Activated CD8-positive, alpha-beta memory T cell treated with anti-CD3 and anti-CD28 coated beads, Interleukin-2, amount 10 ng/mL, durations not matched to agents 7 days and 5 days (primary cell): Measurements from ENCODE around the gene GIT1. TPM values are rescaled to one million over a fixed set of nuclear protein-coding genes. Genes with fewer than 3 reads are reported as not detected.
A peak's percentile ranks its signal among the peaks of the same experiment; 100 is the strongest.

Source experiments
- ATAC-seq: fragments of 150-1000 bp; cut with Tn5 transposase; one replicate; pipeline ENCODE4 v1.10.0; 2021; ENCODE audit warnings: moderate library complexity
- CTCF ChIA-PET: fragments of 350-600 bp; sonication (Branson Sonifier 250); formaldehyde crosslinking; loops from one replicate; lab custom pipeline; 2021; ENCODE audit warnings: antibody characterized with exemption; lab: Charles Lee
- DNase-seq: peaks from one replicate; pipeline ENCODE4 v3.0.0-alpha.2; 2020
- H3K27ac Mint-ChIP-seq: one replicate; pipeline ENCODE4 v1.8.0; 2021; ENCODE audit warnings: mild to moderate bottlenecking, mixed read lengths
- H3K27me3 Mint-ChIP-seq: one replicate; pipeline ENCODE4 v1.8.0; 2021; ENCODE audit warnings: mixed read lengths
- H3K36me3 Mint-ChIP-seq: one replicate; pipeline ENCODE4 v1.8.0; 2021; ENCODE audit warnings: mild to moderate bottlenecking, mixed read lengths
- H3K4me1 Mint-ChIP-seq: one replicate; pipeline ENCODE4 v1.8.0; 2021; ENCODE audit warnings: mixed read lengths
- H3K4me3 Mint-ChIP-seq: one replicate; pipeline ENCODE4 v1.8.0; 2021; ENCODE audit warnings: mild to moderate bottlenecking, moderate library complexity, mixed read lengths
- H3K9me3 Mint-ChIP-seq: one replicate; pipeline ENCODE4 v1.8.0; 2022; ENCODE audit warnings: low read depth, mixed read lengths
- total RNA-seq, 2 experiments: library from RNA; stranded (reverse); gene quantifications; one replicate each; pipeline ENCODE4 v1.2.3, GENCODE V29; 2021

The GIT1 gene
- total RNA-seq, 2 experiments from 2014 or later, result 69.5 to 79.5 TPM

DNA sequence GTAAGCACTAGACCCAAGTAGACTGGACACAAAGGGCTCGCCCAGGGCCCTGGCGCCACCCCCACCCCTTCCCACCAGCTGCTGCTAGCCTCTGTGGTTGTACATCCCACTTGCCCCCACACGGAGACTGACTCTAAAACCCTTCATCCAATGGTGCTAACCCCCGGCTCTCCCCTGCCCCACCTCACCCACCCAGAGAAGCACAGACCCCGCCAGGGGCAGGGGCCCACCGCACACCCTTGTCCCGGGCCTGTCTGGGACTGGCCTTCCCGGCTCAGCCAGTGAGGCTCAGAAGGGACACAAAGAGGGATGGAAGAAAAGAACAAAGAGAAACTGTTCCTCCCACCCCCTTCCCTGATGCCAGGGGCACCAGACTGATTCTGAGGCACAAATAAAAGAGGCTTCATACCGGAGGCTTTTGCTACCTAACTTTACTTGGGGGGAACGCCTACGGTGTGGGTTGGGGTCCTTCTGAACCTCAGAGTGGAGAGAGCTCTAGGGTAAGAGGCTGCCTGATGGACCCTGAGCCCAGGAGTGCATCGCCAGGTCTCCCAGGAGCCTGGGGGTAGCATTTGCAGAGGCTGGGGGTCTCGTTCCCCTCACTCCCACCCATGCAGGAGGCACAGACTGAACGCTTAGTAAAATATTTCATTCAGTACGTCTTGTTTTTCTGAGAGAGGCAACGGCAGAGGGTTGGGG lies 25.1 kb upstream of the GIT1 start:
- Mint-ChIP-seq H3K36me3 (no peaks in the 10 kb centered on the region), H3K9me3 (no peaks in the 10 kb centered on the region), H3K4me3 (peak overlapping the region; percentile 80), H3K4me1 (peaks cover 44% of the 10 kb centered on the region), H3K27me3 (peaks cover 3% of the 10 kb centered on the region), H3K27ac (peak overlapping the region; percentile 95)
- ATAC-seq (no peak), DNase-seq (no peak)
- CTCF ChIA-PET, result interaction anchor here (0.6 to 24.4 kb wide), 13 partner anchors 9 to 490 kb away, joined by 3 to 458 read pairs (median 5); partner anchors contain the start of genes ABHD15, ANKRD13B, SSH2 and TP53I13

DNA sequence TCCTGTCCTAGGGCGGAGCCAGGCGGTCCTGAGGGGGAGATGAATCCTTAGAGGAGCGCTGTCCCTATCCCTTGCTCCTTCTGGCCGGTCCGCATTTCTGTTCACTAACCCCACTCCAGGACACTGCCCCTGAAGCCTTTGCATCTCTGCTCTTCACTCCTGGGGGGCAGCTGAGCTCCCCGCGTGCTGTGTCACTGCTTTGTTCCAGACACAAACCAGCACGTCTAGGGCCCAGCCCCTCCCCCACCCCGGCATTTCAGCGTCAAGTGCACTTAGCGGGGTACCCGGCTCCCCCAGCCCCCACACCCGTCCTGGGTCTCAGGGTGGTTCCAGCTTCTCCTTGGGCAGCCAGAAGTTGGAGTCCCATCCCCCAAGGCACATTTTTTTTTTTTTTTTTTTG lies 24.4 kb upstream of the GIT1 start:
- H3K27ac Mint-ChIP-seq, result peak overlapping the region; percentile 70
- no peak for DNase-seq
- peak overlapping the region; percentile 51 for H3K4me3 Mint-ChIP-seq
- ATAC-seq, result no peak
- H3K36me3 Mint-ChIP-seq, result no peaks in the 10 kb centered on the region
- peaks cover 3% of the 10 kb centered on the region for H3K27me3 Mint-ChIP-seq
- peaks cover 44% of the 10 kb centered on the region for H3K4me1 Mint-ChIP-seq
- CTCF ChIA-PET, result interaction anchor here (0.7 to 24.4 kb wide), 15 partner anchors 9 to 316 kb away, joined by 3 to 458 read pairs (median 4); partner anchors contain the start of genes ABHD15, ANKRD13B, SSH2 and TP53I13
- no peaks in the 10 kb centered on the region for H3K9me3 Mint-ChIP-seq

DNA sequence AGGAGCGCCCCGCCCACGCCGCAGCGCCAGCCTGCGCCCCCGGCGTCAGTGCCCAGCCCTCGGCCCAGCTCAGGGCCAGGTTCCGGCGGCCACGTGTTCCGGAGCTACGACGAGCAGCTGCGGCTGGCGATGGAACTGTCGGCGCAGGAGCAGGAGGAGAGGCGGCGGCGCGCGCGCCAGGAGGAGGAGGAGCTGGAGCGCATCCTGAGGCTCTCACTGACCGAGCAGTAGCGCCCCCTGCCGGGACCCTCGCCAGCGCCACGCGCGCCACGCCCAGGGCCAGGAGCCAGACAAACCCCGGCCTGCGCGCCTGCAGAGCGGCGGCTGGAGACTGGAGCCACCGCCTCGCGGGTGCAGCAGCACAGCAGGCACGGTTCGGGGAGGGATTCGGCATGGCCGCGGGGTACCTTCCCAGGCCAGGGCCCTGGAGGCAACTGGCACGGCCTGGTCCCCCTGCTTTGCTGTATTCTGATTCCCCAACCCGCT lies 23.9 kb upstream of the GIT1 start:
- ATAC-seq (peak; percentile 44), DNase-seq (peak; percentile 95)
- Mint-ChIP-seq H3K4me3 (peak overlapping the region; percentile 51), H3K36me3 (no peaks in the 10 kb centered on the region), H3K27me3 (peaks cover 3% of the 10 kb centered on the region), H3K9me3 (no peaks in the 10 kb centered on the region), H3K27ac (no peak overlapping the region), H3K4me1 (peaks cover 43% of the 10 kb centered on the region)
- CTCF ChIA-PET, result interaction anchor here (0.6 to 24.4 kb wide), 16 partner anchors 8 to 317 kb away, joined by 3 to 458 read pairs (median 4); partner anchors contain the start of genes ABHD15, ANKRD13B, CORO6 and SSH2

DNA sequence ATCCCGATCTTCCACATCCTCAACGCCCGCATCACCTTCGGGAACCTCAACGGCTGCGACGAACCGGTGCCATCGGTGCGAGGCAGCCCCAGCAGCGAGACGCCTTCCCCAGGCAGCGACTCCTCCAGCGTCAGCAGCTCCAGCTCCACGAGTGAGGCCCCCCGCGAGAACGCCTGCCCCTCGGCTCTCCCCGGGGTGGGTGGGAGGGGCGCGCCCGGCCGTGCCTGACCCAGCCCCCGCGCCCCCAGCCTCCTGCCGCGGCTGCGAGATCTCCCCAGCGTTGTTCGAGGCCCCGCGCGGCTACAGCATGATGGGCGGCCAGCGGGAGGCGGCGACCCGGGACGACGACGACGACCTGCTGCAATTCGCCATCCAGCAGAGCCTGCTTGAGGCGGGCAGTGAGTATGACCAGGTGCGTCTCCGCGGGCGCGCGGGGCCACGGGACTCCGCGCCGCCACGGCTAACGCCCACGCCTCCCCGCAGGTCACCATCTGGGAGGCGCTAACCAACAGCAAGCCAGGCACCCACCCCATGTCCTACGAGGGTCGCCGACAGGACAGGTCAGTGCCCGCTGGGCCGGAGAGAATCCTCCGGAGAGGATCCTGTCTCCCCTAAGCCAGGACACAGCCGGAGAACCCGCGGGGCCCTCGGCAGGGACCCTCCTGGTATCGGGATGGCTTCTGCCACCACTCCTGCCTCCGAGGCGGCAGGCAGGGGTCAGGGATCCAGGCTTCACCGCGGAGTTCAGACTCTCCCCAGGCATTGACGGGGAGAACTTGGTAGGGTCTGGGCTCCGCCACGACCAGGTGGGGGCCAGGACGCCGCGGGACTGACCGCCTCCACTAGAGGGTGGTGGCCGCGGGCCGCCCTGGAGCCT lies 23.2 kb upstream of the GIT1 start:
- Mint-ChIP-seq H3K36me3 (no peaks in the 10 kb centered on the region), H3K27ac (no peak overlapping the region), H3K4me1 (peaks cover 39% of the 10 kb centered on the region), H3K27me3 (peaks cover 3% of the 10 kb centered on the region), H3K4me3 (no peak overlapping the region), H3K9me3 (no peaks in the 10 kb centered on the region)
- DNase-seq, result no peak
- CTCF ChIA-PET, result interaction anchor here (0.6 to 24.4 kb wide), 14 partner anchors 7 to 317 kb away, joined by 3 to 458 read pairs (median 4); partner anchors contain the start of genes ABHD15, ANKRD13B, CORO6 and SSH2
- no peak for ATAC-seq

DNA sequence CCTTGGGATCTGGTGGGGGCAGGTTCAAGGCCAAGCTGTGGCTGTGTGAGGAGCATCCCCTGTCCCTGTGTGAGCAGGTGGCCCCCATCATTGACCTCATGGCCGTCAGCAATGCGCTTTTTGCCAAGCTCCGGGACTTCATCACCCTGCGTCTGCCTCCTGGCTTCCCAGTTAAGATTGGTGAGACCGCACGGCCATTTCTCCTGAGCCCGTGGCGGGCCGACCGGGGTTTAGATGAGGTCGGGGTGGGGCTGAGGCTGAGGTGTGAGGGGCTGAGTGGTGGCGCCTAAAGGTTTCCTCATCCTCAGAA lies 22.6 kb upstream of the GIT1 start:
- Mint-ChIP-seq H3K27me3 (peaks cover 3% of the 10 kb centered on the region), H3K36me3 (no peaks in the 10 kb centered on the region), H3K27ac (no peak overlapping the region), H3K4me1 (peaks cover 33% of the 10 kb centered on the region), H3K4me3 (no peak overlapping the region), H3K9me3 (no peaks in the 10 kb centered on the region)
- DNase-seq (no peak), ATAC-seq (no peak)
- CTCF ChIA-PET, result interaction anchor here (24.4 kb wide), 1 partner anchor 35 kb away, joined by 458 read pairs; the partner anchor contains the start of genes ABHD15 and TP53I13

DNA sequence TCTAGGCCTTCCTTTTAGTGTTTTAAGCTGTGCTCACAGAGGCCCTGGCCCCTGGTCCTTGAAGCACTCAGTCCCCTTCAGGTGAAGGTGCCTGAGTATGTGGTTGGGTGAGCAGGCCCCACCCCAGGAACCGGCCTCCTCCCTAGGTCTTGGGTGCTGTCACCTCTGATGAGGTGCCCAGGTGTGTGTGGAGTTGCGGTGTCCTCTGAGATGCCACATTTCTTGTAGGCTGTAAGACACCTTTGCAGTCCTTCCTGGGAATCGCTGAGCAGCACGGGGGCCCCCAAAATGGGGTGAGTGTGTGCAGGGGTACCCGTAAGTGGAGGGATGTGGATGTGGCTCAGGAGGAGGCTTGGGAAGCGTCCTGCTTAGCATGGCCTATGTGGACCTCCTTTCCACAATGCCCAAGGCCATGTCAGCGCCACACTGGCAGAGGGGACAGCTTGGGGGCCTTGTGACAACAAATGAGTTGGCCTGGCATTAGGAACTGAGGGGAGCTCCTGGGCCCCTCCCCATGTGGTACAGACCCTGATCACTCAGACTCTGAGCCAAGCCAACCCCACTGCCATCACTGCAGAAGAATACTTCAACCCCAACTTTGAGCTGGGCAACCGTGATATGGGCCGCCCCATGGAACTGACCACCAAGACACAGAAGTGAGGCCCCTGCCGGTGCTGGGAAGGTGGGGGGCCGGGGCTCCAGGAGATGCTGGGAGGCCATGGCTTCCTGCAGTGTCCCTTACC lies 22.1 kb upstream of the GIT1 start:
- no peak for ATAC-seq
- Mint-ChIP-seq H3K4me1 (peaks cover 28% of the 10 kb centered on the region), H3K4me3 (no peak overlapping the region), H3K27ac (no peak overlapping the region), H3K9me3 (no peaks in the 10 kb centered on the region), H3K27me3 (no peaks in the 10 kb centered on the region), H3K36me3 (no peaks in the 10 kb centered on the region)
- CTCF ChIA-PET, result interaction anchor here (24.4 kb wide), 1 partner anchor 34 kb away, joined by 458 read pairs; the partner anchor contains the start of genes ABHD15 and TP53I13
- DNase-seq, result no peak

DNA sequence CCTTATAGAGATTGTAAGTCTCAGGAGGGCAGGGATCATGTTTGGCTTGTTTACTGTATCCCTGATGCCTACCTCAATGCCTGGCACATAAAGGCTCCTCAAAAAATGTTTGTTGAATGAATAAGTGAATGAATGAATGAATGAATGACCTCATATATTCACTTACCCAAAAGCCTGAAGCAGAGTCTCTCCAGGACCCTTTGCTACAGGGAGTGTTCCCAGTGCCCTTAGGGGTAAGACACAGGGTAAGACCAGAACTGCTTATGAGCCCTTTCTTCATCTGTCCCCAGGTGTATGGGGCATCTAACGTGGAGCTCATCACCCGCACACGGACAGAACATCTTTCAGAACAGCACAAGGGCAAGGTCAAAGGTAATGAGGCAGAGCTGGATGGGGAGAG lies 20.9 kb upstream of the GIT1 start:
- no peak overlapping the region for H3K27ac Mint-ChIP-seq
- no peaks in the 10 kb centered on the region for H3K9me3 Mint-ChIP-seq
- H3K4me1 Mint-ChIP-seq, result peaks cover 18% of the 10 kb centered on the region
- H3K36me3 Mint-ChIP-seq, result no peaks in the 10 kb centered on the region
- no peak for DNase-seq
- no peak for ATAC-seq
- H3K4me3 Mint-ChIP-seq, result no peak overlapping the region
- H3K27me3 Mint-ChIP-seq, result no peaks in the 10 kb centered on the region
- CTCF ChIA-PET, result interaction anchor here (1.5 to 24.4 kb wide), 2 partner anchors 17 to 33 kb away, joined by 4 to 458 read pairs; partner anchors contain the start of genes ABHD15, ANKRD13B and TP53I13

DNA sequence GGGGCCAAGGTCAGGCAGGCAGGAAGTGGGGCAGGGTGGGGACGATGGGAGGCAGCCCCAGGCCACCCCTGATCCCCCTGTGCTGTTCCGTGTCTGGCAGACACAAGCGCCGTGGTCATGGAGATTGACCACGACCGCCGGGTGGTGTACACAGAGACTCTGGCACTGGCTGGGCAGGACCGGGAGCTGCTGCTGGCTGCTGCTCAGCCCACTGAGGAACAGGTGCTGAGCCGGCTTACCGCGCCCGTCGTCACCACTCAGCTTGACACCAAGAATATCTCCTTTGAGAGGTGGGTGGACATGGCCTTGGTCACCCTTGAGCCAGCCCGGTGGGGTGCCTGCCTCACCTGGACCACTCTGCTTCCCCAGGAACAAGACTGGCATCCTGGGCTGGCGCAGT lies 19.5 kb upstream of the GIT1 start:
- peaks cover 4% of the 10 kb centered on the region for H3K4me1 Mint-ChIP-seq
- no peak overlapping the region for H3K4me3 Mint-ChIP-seq
- ATAC-seq (no peak), DNase-seq (no peak)
- no peak overlapping the region for H3K27ac Mint-ChIP-seq
- H3K27me3 Mint-ChIP-seq, result no peaks in the 10 kb centered on the region
- CTCF ChIA-PET, result interaction anchor here (1.2 to 24.4 kb wide), 3 partner anchors 8 to 32 kb away, joined by 3 to 458 read pairs (median 3); partner anchors contain the start of genes ABHD15 and TP53I13
- H3K36me3 Mint-ChIP-seq, result no peaks in the 10 kb centered on the region
- no peaks in the 10 kb centered on the region for H3K9me3 Mint-ChIP-seq

DNA sequence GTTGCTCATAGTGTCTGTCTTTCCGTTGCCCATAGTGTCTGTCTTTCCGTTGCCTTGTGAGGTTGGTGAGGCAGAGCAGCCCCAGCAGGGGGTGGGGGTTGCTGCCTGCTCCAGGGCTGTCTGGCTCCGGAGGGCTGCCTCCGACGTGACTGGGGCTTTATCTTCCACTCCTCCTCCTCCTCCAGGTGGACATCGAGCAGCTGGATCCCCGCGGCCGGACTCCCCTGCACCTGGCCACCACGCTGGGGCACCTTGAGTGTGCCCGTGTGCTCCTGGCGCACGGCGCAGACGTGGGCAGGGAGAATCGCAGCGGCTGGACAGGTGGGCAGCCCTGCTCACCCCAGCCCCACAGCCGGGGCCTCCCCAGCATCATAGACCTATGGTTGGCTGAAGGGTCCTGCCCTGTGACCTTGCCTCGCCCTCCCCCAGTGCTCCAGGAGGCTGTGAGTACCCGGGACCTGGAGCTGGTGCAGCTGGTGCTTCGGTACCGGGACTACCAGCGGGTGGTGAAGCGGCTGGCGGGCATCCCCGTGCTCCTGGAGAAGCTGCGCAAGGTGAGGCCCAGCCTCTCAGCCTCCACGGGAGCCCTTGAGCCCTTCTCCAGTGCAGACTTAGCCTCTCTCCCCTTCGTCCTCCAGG lies 18.2 kb upstream of the GIT1 start:
- H3K9me3 Mint-ChIP-seq, result no peaks in the 10 kb centered on the region
- DNase-seq, result no peak
- no peak for ATAC-seq
- CTCF ChIA-PET, result interaction anchor here (1.2 to 24.4 kb wide), 4 partner anchors 10 to 31 kb away, joined by 4 to 458 read pairs (median 7); partner anchors contain the start of genes ABHD15 and TP53I13
- H3K27ac Mint-ChIP-seq, result no peak overlapping the region
- H3K4me1 Mint-ChIP-seq, result no peaks in the 10 kb centered on the region
- no peaks in the 10 kb centered on the region for H3K27me3 Mint-ChIP-seq
- H3K36me3 Mint-ChIP-seq, result no peaks in the 10 kb centered on the region
- H3K4me3 Mint-ChIP-seq, result no peak overlapping the region

DNA sequence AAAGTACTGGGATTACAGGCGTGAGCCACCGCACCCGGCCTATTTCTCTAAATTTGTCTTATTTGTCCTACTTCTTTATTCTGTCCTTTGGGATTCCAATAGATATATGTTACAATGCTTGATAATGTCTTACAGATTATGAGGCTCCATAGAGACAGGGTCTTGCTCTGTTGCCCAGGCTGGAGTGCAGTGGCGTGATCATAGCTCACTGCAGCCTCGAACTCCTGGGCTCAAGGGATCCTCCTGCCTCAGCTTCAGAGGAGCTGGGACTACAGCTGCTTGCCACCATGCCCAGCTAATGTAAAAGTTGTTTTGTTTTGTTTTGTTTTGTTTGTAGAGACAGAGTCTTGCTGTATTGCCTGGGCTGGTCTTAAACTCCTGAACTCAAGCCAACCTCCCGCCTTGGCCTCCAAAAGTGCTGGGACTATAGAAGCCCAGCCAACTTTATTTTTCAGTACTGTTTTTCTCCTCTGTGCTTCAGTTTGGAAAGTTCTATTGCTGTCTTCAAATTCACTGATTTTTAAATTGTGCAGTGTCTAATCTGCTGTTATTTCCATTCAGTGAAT lies 13.7 kb upstream of the GIT1 start:
- CTCF ChIA-PET, result no interaction called here
- H3K4me3 Mint-ChIP-seq, result no peak overlapping the region
- ATAC-seq, result no peak
- no peaks in the 10 kb centered on the region for H3K27me3 Mint-ChIP-seq
- no peaks in the 10 kb centered on the region for H3K36me3 Mint-ChIP-seq
- no peak for DNase-seq
- H3K9me3 Mint-ChIP-seq, result no peaks in the 10 kb centered on the region
- H3K4me1 Mint-ChIP-seq, result peaks cover 11% of the 10 kb centered on the region
- no peak overlapping the region for H3K27ac Mint-ChIP-seq

DNA sequence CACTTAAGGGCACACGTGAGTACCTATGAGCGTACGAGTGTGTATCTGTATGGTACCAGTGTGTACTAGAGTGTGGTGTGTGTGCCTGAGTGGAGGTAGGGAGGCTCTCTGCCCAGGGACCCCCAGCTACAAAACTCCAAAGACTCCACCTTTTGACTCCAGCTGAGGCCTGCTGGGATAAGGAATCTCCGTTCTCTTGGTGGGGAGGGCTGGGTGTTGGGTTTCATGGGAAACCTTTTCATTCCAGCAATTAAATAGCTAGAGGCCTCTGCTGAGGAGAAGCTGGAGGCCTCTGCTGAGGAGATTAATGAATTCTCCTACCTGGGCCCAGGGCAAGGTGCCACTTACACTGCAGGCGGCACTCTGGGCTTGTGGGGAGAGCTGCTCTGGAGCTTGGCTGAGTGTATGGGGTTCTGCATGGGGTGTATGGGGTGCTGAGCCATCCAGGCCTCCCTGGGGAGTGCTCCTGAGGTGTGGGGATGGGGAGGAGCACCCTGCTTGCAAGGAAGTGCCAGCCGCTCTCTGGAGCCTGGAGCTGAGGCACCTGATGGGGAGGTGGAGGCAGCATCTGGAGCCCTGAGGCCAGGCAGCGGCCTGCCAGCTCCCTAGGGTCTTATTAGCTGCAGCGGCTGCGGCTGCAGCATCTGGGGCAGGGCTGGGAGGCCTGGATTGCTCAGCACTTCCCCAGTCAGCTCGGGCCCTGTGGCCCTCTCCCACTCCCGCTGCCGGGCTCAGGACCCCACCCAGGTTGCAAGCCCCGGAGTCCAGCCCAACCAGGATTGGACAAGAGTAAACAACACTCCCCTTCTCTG lies 8.1 kb upstream of the GIT1 start:
- peaks cover 26% of the 10 kb centered on the region for H3K4me1 Mint-ChIP-seq
- H3K9me3 Mint-ChIP-seq, result no peaks in the 10 kb centered on the region
- no peak overlapping the region for H3K4me3 Mint-ChIP-seq
- H3K36me3 Mint-ChIP-seq, result no peaks in the 10 kb centered on the region
- H3K27ac Mint-ChIP-seq, result no peak overlapping the region
- DNase-seq, result no peak
- ATAC-seq, result no peak
- H3K27me3 Mint-ChIP-seq, result no peaks in the 10 kb centered on the region
- CTCF ChIA-PET, result interaction anchor here (0.8 to 3.0 kb wide), 4 partner anchors 16 to 223 kb away, joined by 3 to 14 read pairs (median 4); no protein-coding TSS in a partner anchor
